HEK293T (cell line): ENCODE results near the gene TMEM204.

ENCODE experiments used
- CTCF ChIA-PET: fragments of 350-600 bp; formaldehyde crosslinking; extraction: SDS; loops from one replicate; lab custom pipeline; 2021; ENCODE audit warnings: antibody characterized with exemption, inconsistent platforms; lab: Yijun Ruan, JAX
- POLR2A ChIA-PET: fragments of 350-600 bp; formaldehyde crosslinking; extraction: SDS; loops from one replicate; lab custom pipeline; 2020; ENCODE audit warnings: antibody characterized with exemption, inconsistent platforms; lab: Yijun Ruan, JAX
- DNase-seq: peaks from one replicate; pipeline ENCODE4 v3.0.0; 2012; ENCODE audit warnings: mixed read lengths; ENCODE audit errors: extremely low spot score
- ARNT ChIP-seq: fragments of 450-650 bp; IDR thresholded peaks from 2 replicates; pipeline ENCODE4 v1.6.1; 2017; ENCODE audit warnings: mild to moderate bottlenecking
- BHLHE40 ChIP-seq: fragments of 450-650 bp; IDR thresholded peaks from 2 replicates; pipeline ENCODE4 v1.6.1; 2016; ENCODE audit warnings: mild to moderate bottlenecking, moderate library complexity, borderline replicate concordance
- CTBP1 ChIP-seq: fragments of 450-650 bp; IDR thresholded peaks from 2 replicates; pipeline ENCODE4 v1.6.1; 2016; ENCODE audit warnings: borderline replicate concordance
- ELF4 ChIP-seq: fragments of 450-650 bp; IDR thresholded peaks from 2 replicates; pipeline ENCODE4 v1.6.1; 2017; ENCODE audit warnings: antibody characterized with exemption
- FOXA1 ChIP-seq: fragments of 450-650 bp; IDR thresholded peaks from 2 replicates; pipeline ENCODE4 v1.6.1; 2016; ENCODE audit warnings: mild to moderate bottlenecking
- FOXK2 ChIP-seq: fragments of 450-650 bp; IDR thresholded peaks from 2 replicates; pipeline ENCODE4 v1.6.1; 2016; ENCODE audit warnings: mild to moderate bottlenecking
- FOXM1 ChIP-seq: fragments of 450-650 bp; IDR thresholded peaks from 2 replicates; pipeline ENCODE4 v1.6.1; 2017; ENCODE audit warnings: mild to moderate bottlenecking, borderline replicate concordance
- HDGF ChIP-seq: fragments of 450-650 bp; IDR thresholded peaks from 2 replicates; pipeline ENCODE4 v1.6.1; 2017; ENCODE audit warnings: antibody characterized with exemption, borderline replicate concordance
- L3MBTL2 ChIP-seq: fragments of 450-650 bp; conservative IDR thresholded peaks from 2 replicates; pipeline ENCODE4 v1.6.1; 2016; ENCODE audit warnings: mild to moderate bottlenecking
- LEF1 ChIP-seq: fragments of 450-650 bp; IDR thresholded peaks from 2 replicates; pipeline ENCODE4 v1.6.1; 2017; ENCODE audit warnings: mild to moderate bottlenecking, borderline replicate concordance
- NFRKB ChIP-seq: fragments of 450-650 bp; IDR thresholded peaks from 2 replicates; pipeline ENCODE4 v1.6.1; 2016; ENCODE audit warnings: mild to moderate bottlenecking, moderate library complexity
- PKNOX1 ChIP-seq: fragments of 450-650 bp; IDR thresholded peaks from 2 replicates; pipeline ENCODE4 v1.6.1; 2016
- SP1 ChIP-seq: fragments of 450-650 bp; IDR thresholded peaks from 2 replicates; pipeline ENCODE4 v1.6.1; 2017
- SUZ12 ChIP-seq: fragments of 450-650 bp; IDR thresholded peaks from 2 replicates; pipeline ENCODE4 v1.6.1; 2016; ENCODE audit warnings: mild to moderate bottlenecking
- TARDBP ChIP-seq: fragments of 450-650 bp; IDR thresholded peaks from 2 replicates; pipeline ENCODE4 v1.6.1; 2016
- ZNF384 ChIP-seq: fragments of 450-650 bp; IDR thresholded peaks from 2 replicates; pipeline ENCODE4 v1.6.1; 2016

Gene TMEM204

GRCh38 chr16:1565083-1565805 is 31.8 kb downstream of the TMEM204 start:
- DNase-seq, result no peak
- ChIA-PET CTCF (no interaction called here), POLR2A (no interaction called here)
- TF ChIP-seq ZNF384 (no peak), HDGF (no peak), ELF4 (no peak), FOXM1 (no peak)

GRCh38 chr16:1567988-1568387 is 34.5 kb downstream of the TMEM204 start:
- DNase-seq, result no peak
- TF ChIP-seq FOXM1 (no peak), FOXA1 (no peak), PKNOX1 (no peak), CTBP1 (no peak)
- ChIA-PET CTCF (no interaction called here), POLR2A (no interaction called here)

GRCh38 chr16:1571012-1571671 is 37.7 kb downstream of the TMEM204 start:
- TF ChIP-seq TARDBP (no peak), ELF4 (no peak), NFRKB (no peak), FOXK2 (no peak), CTBP1 (no peak), LEF1 (no peak), FOXA1 (no peak)
- ChIA-PET CTCF (no interaction called here), POLR2A (interaction anchor here (0.9 kb wide), 1 partner anchor 151 kb away, joined by 3 read pairs; the partner anchor contains the start of gene UQCC4)
- DNase-seq, result no peak

- ChIA-PET CTCF (no interaction called here), POLR2A (interaction anchor here (0.8 kb wide), 2 partner anchors 12 to 61 kb away, joined by 3 read pairs; no protein-coding TSS in a partner anchor)
- TF ChIP-seq FOXM1, result no peak
- no peak for TF ChIP-seq ARNT
- TF ChIP-seq NFRKB, result no peak
- TF ChIP-seq FOXA1, result no peak
- no peak for TF ChIP-seq FOXK2
- TF ChIP-seq ELF4, result no peak
- no peak for TF ChIP-seq ZNF384
- TF ChIP-seq LEF1, result no peak
- TF ChIP-seq SP1, result no peak
- TF ChIP-seq L3MBTL2, result no peak
- no peak for TF ChIP-seq BHLHE40
- TF ChIP-seq SUZ12, result no peak
- no peak for DNase-seq
These were observed 39.2 kb downstream of the TMEM204 start for GRCh38 chr16:1572673-1573072.

GRCh38 chr16:1573301-1573700 is 39.8 kb downstream of the TMEM204 start:
- no peak for DNase-seq
- POLR2A ChIA-PET, result interaction anchor here (0.7 to 0.8 kb wide), 3 partner anchors 10 to 62 kb away, joined by 3 read pairs; no protein-coding TSS in a partner anchor
- CTCF ChIA-PET, result no interaction called here
- TF ChIP-seq ARNT (no peak), NFRKB (no peak), ZNF384 (no peak), FOXM1 (no peak), PKNOX1 (no peak), SUZ12 (no peak), ELF4 (no peak), SP1 (no peak), LEF1 (no peak), FOXA1 (no peak), CTBP1 (no peak), FOXK2 (no peak), BHLHE40 (no peak), HDGF (no peak), L3MBTL2 (no peak), TARDBP (no peak)

GRCh38 chr16:1575578-1575977 is 42.1 kb downstream of the TMEM204 start:
- TF ChIP-seq L3MBTL2 (peak; percentile 41; the same call in 1 of the 2 replicates), LEF1 (no peak), SUZ12 (0 out of 2 replicates have a peak, but pooled peaks have one; percentile 33)
- POLR2A ChIA-PET, result no interaction called here
- CTCF ChIA-PET, result no interaction called here
- no peak for DNase-seq

- ChIA-PET POLR2A (no interaction called here), CTCF (no interaction called here)
- no peak for DNase-seq
- TF ChIP-seq SP1 (no peak), FOXK2 (no peak), CTBP1 (no peak)
These were observed 45.7 kb downstream of the TMEM204 start for GRCh38 chr16:1579214-1579613.
